HepG2 (cell line): Measurements from ENCODE around the gene IRAK1BP1. TPM values are rescaled to one million over a fixed set of nuclear protein-coding genes. Genes with fewer than 3 reads are reported as not detected.

Source experiments
- FOXA1 ChIP-seq, 2 experiments: fragments of 450-650 bp in 1 of 2; sonication (generic) in 1 of 2; formaldehyde crosslinking in 1 of 2; IDR thresholded peaks; 2 replicates each; pipeline versions ENCODE4 v1.4.0 to v1.6.1; 2016 to 2020; ENCODE audit warnings: missing genetic modification reagents in 1 of 2
- HOXA9 ChIP-seq: sonication (generic); formaldehyde crosslinking; IDR thresholded peaks from 2 replicates; pipeline ENCODE4 v1.8.1; 2022; ENCODE audit warnings: missing genetic modification reagents, mild to moderate bottlenecking, moderate library complexity, borderline replicate concordance
- KDM1A ChIP-seq: IDR thresholded peaks from 2 replicates; pipeline ENCODE4 v1.6.1; 2016; ENCODE audit warnings: missing compliant biosample characterization
- NFYB ChIP-seq: sonication (generic); formaldehyde crosslinking; IDR thresholded peaks from 2 replicates; pipeline ENCODE4 v1.4.0; 2020; ENCODE audit warnings: missing genetic modification reagents
- PAX8 ChIP-seq: sonication (generic); formaldehyde crosslinking; IDR thresholded peaks from 2 replicates; pipeline ENCODE4 v1.8.0; 2022; ENCODE audit warnings: mild to moderate bottlenecking, missing genetic modification reagents, borderline replicate concordance
- REXO4 ChIP-seq: sonication (generic); formaldehyde crosslinking; IDR thresholded peaks from 2 replicates; pipeline ENCODE4 v1.8.0; 2022; ENCODE audit warnings: missing genetic modification reagents, mild to moderate bottlenecking, borderline replicate concordance
- RFXANK ChIP-seq: IDR thresholded peaks from 2 replicates; pipeline ENCODE4 v1.6.1; 2016
- SAFB2 ChIP-seq: sonication (generic); formaldehyde crosslinking; IDR thresholded peaks from 2 replicates; pipeline ENCODE4 v1.5.1; 2020; ENCODE audit warnings: missing genetic modification reagents, low read depth, mild to moderate bottlenecking, borderline replicate concordance
- TBL1XR1 ChIP-seq: fragments of 150-350 bp; IDR thresholded peaks from 2 replicates; pipeline ENCODE4 v1.6.1; 2014; ENCODE audit warnings: borderline replicate concordance, low read length; ENCODE audit not compliant: partially characterized antibody
- TBX2 ChIP-seq: sonication (generic); formaldehyde crosslinking; IDR thresholded peaks from 2 replicates; pipeline ENCODE4 v1.5.0; 2020; ENCODE audit warnings: missing genetic modification reagents, mild to moderate bottlenecking, borderline replicate concordance
- TP53 ChIP-seq: sonication (generic); formaldehyde crosslinking; conservative IDR thresholded peaks from 2 replicates; pipeline ENCODE4 v1.4.0; 2020; ENCODE audit warnings: missing genetic modification reagents
- ZKSCAN1 ChIP-seq: fragments of 150-350 bp; IDR thresholded peaks from 2 replicates; pipeline ENCODE4 v1.6.1; 2014; ENCODE audit warnings: low read length
- ZNF282 ChIP-seq: fragments of 450-650 bp; IDR thresholded peaks from 2 replicates; pipeline ENCODE4 v1.6.1; 2018; ENCODE audit not compliant: partially characterized antibody
- ZNF407 ChIP-seq: sonication (generic); formaldehyde crosslinking; IDR thresholded peaks from one replicate; pipeline ENCODE4 v1.5.1; 2020; ENCODE audit warnings: mild to moderate bottlenecking, missing genetic modification reagents; ENCODE audit errors: not compliant biosample characterization
- ZNF564 ChIP-seq: sonication (generic); formaldehyde crosslinking; IDR thresholded peaks from 2 replicates; pipeline ENCODE4 v1.8.1; 2023; ENCODE audit warnings: mild to moderate bottlenecking, missing genetic modification reagents
- polyA plus RNA-seq, 8 experiments: library from polyadenylated mRNA; depleted of rRNA in 3 of 8; stranded (reverse) in 7 of 8; unstranded in 1 of 8; fragments of >200 nt; fragmentation: Illumina TruSeq in 4 of 8; extraction: Trizol in 4 of 8; gene quantifications; 2 replicates each; pipeline versions ENCODE4 v1.2.1 to v1.2.3, GENCODE V29; 2011 to 2016; ENCODE audit warnings: low read depth in 4 of 8, missing spikeins in 1 of 8, mixed read lengths in 1 of 8; ENCODE audit not compliant: insufficient read depth in 1 of 8
- total RNA-seq, 5 experiments: library from RNA; depleted of rRNA; stranded (reverse); fragments of >200 nt; fragmentation: Illumina TruSeq; extraction: Trizol; gene quantifications; 2 replicates each; pipeline ENCODE4 v1.2.3, GENCODE V29; 2016; ENCODE audit warnings: low read depth in 1 of 5
- TF ChIP-seq, protein P1 (sequence below): IDR thresholded peaks from 2 replicates; pipeline ENCODE4 v1.4.0; 2020; ENCODE audit warnings: mild to moderate bottlenecking, missing genetic modification reagents
- TF ChIP-seq, protein P2 (sequence below), 2 experiments: fragments of 450-650 bp in 1 of 2; sonication (generic) in 1 of 2; formaldehyde crosslinking; IDR thresholded peaks; 2 replicates each; pipeline versions ENCODE4 v1.5.0 to v1.8.0; 2020 to 2022; ENCODE audit warnings: mild to moderate bottlenecking in 1 of 2, missing genetic modification reagents in 1 of 2

Gene IRAK1BP1
- total and polyA plus RNA-seq, 2 of the 13 experiments (the other 11 are each of a cell fraction or from before 2014, with no cell fraction given), result 0.86 to 1.5 TPM

DNA sequence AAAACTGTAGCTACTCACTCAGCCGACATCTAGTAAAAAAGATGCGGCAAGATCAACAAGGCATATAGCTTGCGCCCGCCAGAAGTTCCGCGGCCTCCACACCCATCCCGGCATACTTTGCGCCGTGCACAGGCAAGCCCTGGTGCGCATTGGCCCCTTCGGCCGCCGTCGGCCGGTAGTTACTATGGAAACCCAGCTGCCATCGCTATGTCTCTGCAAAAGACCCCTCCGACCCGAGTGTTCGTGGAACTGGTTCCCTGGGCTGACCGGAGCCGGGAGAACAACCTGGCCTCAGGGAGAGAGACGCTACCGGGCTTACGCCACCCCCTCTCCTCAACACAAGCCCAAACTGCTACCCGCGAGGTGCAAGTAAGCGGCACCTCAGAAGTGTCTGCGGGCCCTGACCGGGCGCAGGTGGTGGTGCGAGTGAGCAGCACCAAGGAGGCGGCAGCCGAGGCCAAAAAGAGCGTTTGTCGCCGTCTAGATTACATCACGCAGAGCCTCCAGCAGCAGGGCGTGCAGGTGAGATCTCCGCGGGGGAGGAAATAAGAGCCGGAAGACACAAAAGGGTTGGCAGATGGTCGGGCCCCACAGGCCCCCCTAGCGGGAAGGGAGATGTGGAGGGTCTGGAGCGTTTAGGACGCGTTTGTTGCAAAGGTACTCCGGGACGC, at the start of gene IRAK1BP1 (continued):
- TF ChIP-seq, protein P1, sequence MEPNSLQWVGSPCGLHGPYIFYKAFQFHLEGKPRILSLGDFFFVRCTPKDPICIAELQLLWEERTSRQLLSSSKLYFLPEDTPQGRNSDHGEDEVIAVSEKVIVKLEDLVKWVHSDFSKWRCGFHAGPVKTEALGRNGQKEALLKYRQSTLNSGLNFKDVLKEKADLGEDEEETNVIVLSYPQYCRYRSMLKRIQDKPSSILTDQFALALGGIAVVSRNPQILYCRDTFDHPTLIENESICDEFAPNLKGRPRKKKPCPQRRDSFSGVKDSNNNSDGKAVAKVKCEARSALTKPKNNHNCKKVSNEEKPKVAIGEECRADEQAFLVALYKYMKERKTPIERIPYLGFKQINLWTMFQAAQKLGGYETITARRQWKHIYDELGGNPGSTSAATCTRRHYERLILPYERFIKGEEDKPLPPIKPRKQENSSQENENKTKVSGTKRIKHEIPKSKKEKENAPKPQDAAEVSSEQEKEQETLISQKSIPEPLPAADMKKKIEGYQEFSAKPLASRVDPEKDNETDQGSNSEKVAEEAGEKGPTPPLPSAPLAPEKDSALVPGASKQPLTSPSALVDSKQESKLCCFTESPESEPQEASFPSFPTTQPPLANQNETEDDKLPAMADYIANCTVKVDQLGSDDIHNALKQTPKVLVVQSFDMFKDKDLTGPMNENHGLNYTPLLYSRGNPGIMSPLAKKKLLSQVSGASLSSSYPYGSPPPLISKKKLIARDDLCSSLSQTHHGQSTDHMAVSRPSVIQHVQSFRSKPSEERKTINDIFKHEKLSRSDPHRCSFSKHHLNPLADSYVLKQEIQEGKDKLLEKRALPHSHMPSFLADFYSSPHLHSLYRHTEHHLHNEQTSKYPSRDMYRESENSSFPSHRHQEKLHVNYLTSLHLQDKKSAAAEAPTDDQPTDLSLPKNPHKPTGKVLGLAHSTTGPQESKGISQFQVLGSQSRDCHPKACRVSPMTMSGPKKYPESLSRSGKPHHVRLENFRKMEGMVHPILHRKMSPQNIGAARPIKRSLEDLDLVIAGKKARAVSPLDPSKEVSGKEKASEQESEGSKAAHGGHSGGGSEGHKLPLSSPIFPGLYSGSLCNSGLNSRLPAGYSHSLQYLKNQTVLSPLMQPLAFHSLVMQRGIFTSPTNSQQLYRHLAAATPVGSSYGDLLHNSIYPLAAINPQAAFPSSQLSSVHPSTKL, result peak; percentile 30
- no peak for TF ChIP-seq TBL1XR1
- 0 out of 2 replicates have a peak, but pooled peaks have one; percentile 9 for TF ChIP-seq PAX8 (CRISPR knock-in tag)
- TF ChIP-seq TBX2 (CRISPR knock-in tag), result peak; percentile 45; the same call in 1 of the 2 replicates
- TF ChIP-seq TP53, result no peak
- TF ChIP-seq HOXA9 (CRISPR knock-in tag), result no peak
- no peak for TF ChIP-seq REXO4 (CRISPR knock-in tag)
- TF ChIP-seq SAFB2, result 0 out of 2 replicates have a peak, but pooled peaks have one; percentile 18
- peak; percentile 59 for TF ChIP-seq ZNF407
- TF ChIP-seq NFYB (CRISPR knock-in tag), result no peak
- TF ChIP-seq ZKSCAN1, result no peak
- no peak for TF ChIP-seq ZNF282
- TF ChIP-seq RFXANK (CRISPR knock-in tag), result no peak
- TF ChIP-seq, protein P2, sequence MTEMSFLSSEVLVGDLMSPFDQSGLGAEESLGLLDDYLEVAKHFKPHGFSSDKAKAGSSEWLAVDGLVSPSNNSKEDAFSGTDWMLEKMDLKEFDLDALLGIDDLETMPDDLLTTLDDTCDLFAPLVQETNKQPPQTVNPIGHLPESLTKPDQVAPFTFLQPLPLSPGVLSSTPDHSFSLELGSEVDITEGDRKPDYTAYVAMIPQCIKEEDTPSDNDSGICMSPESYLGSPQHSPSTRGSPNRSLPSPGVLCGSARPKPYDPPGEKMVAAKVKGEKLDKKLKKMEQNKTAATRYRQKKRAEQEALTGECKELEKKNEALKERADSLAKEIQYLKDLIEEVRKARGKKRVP (CRISPR knock-in tag; IDR thresholded peaks at IDR 0.05), result no peak; a peak in 1 of 4 replicates
- TF ChIP-seq FOXA1 (IDR thresholded peaks at IDR 0.05), result no peak
- no peak for TF ChIP-seq FOXA1 (CRISPR knock-in tag; IDR thresholded peaks at IDR 0.05)
- no peak for TF ChIP-seq KDM1A
- 0 out of 2 replicates have a peak, but pooled peaks have one; percentile 36 for TF ChIP-seq ZNF564 (CRISPR knock-in tag)
